PC-3 (cell line): ENCODE measurements around the gene DDX10. TPM values are rescaled to one million over a fixed set of nuclear protein-coding genes. Genes with fewer than 3 reads are reported as not detected.

Source experiments
- ATAC-seq: fragments of 200-7000 bp; cut with Tn5 transposase; 2 replicates; pipeline ENCODE4 v1.9.1; 2020; ENCODE audit warnings: mild to moderate bottlenecking, moderate library complexity
- BruUV-seq: library from RNA; stranded (reverse); fragments of 400-500 nt; replicated peaks from 2 replicates; lab custom pipeline; 2021; lab: Mats Ljungman, UMichigan
- CTCF ChIA-PET: fragments of 300-600 bp; sonication (Branson Sonifier 250); formaldehyde crosslinking; loops from one replicate; lab custom pipeline; 2022; ENCODE audit warnings: antibody characterized with exemption; lab: Charles Lee
- POLR2A ChIA-PET: fragments of 300-600 bp; sonication (Branson Sonifier 250); formaldehyde crosslinking; loops from one replicate; lab custom pipeline; 2022; ENCODE audit warnings: antibody characterized with exemption; ENCODE audit not compliant: unreplicated experiment; lab: Charles Lee
- DNase-seq: peaks from one replicate; pipeline ENCODE4 v3.0.0-alpha.2; 2015
- H2AFZ ChIP-seq: fragments of 300-600 bp; sonication (generic); 2 replicates; pipeline ENCODE4 v1.6.0; 2016; ENCODE audit warnings: antibody characterized with exemption, low read length
- H3F3A ChIP-seq: fragments of 300-600 bp; sonication (generic); one replicate; pipeline ENCODE4 v1.6.0; 2017; ENCODE audit warnings: antibody characterized with exemption, low read length, control low read depth, mild to moderate bottlenecking; ENCODE audit not compliant: unreplicated experiment
- H3K27ac ChIP-seq: fragments of 300-600 bp; sonication (generic); 2 replicates; pipeline ENCODE4 v1.5.1; 2016; ENCODE audit warnings: mild to moderate bottlenecking, low read length
- H3K27me3 ChIP-seq: fragments of 300-600 bp; sonication (generic); 2 replicates; pipeline ENCODE4 v1.6.1; 2016; ENCODE audit warnings: low read length, mixed read lengths
- H3K36me3 ChIP-seq: fragments of 300-600 bp; sonication (generic); 2 replicates; pipeline ENCODE4 v1.6.1; 2016; ENCODE audit warnings: low read depth, mixed run types, low read length, mixed read lengths
- H3K4me1 ChIP-seq: fragments of 300-600 bp; sonication (generic); 2 replicates; pipeline ENCODE4 v1.5.1; 2016; ENCODE audit warnings: low read length; ENCODE audit not compliant: insufficient read depth
- H3K4me2 ChIP-seq: fragments of 300-600 bp; sonication (generic); 2 replicates; pipeline ENCODE4 v1.6.0; 2016; ENCODE audit warnings: low read length
- H3K4me3 ChIP-seq: fragments of 300-600 bp; sonication (generic); 2 replicates; pipeline ENCODE4 v1.5.1; 2016; ENCODE audit warnings: mild to moderate bottlenecking, low read length, mixed read lengths
- H3K79me2 ChIP-seq: fragments of 300-600 bp; sonication (generic); 2 replicates; pipeline ENCODE4 v1.6.1; 2017; ENCODE audit warnings: low read length, mixed read lengths
- H3K9ac ChIP-seq: fragments of 300-600 bp; sonication (generic); 2 replicates; pipeline ENCODE4 v1.6.0; 2016; ENCODE audit warnings: mild to moderate bottlenecking, low read length
- H3K9me2 ChIP-seq: fragments of 300-600 bp; sonication (generic); replicated peaks from 2 replicates; pipeline ENCODE4 v1.6.1; 2016; ENCODE audit warnings: mixed run types, low read length, mixed read lengths
- H3K9me3 ChIP-seq: fragments of 300-600 bp; sonication (generic); 2 replicates; pipeline ENCODE4 v1.6.1; 2016; ENCODE audit warnings: low read length, mixed read lengths
- H4K20me1 ChIP-seq: fragments of 300-600 bp; sonication (generic); 2 replicates; pipeline ENCODE4 v1.6.1; 2016; ENCODE audit warnings: low read length, mixed read lengths
- CTCF ChIP-seq: fragments of 300-600 bp; sonication (generic); conservative IDR thresholded peaks from 2 replicates; pipeline ENCODE4 v1.5.1; 2017; ENCODE audit warnings: antibody characterized with exemption, low read depth, mild to moderate bottlenecking, low read length
- EZH2 ChIP-seq: fragments of 300-600 bp; sonication (generic); IDR thresholded peaks from one replicate; pipeline ENCODE4 v1.6.1; 2017; ENCODE audit warnings: antibody characterized with exemption, mild to moderate bottlenecking, low read length; ENCODE audit not compliant: unreplicated experiment
- EZH2phosphoT487 ChIP-seq: fragments of 300-600 bp; sonication (generic); IDR thresholded peaks from 2 replicates; pipeline ENCODE4 v1.6.1; 2018; ENCODE audit warnings: mild to moderate bottlenecking, antibody characterized with exemption, low read length, borderline replicate concordance
- intact Hi-C: fragments of 100-400 bp; cut with micrococcal nuclease; formaldehyde crosslinking; loops from 2 replicates; pipeline ENCODE4 v1.9.0; 2023
- total RNA-seq: library from RNA; depleted of rRNA; stranded (reverse); fragments of >200 nt; gene quantifications from 2 replicates; pipeline ENCODE4 v1.2.3, GENCODE V29; 2014

DDX10 gene
- total RNA-seq, 1 experiment from 2014 or later, result 55.2 TPM

DNA sequence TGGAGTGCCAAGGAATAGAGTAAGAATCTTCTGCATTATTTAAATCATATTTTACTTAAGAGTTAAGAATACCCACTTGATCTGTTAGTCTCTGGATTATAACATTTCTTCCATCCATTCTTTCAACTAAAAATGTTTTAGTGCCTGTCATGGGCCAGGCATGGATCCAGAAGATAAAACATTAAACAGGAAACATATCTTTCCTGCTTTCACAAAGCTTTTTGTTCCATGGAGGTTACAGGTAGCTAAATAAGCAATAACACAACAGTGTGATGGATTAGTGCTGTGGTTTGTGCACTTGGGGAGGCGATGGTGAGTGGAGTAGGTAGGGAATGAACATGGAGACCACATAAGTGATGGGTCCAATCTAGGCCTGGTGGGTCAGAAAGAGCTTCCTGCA is 258.5 kb downstream of the DDX10 start:
- no peak for TF ChIP-seq EZH2
- no TSS peak for BruUV-seq
- Histone ChIP-seq H3K4me2 (no peak overlapping the region), H3K4me3 (no peak overlapping the region), H3K27ac (no peak overlapping the region), H3K9me3 (no peaks in the 10 kb centered on the region), H2AFZ (no peak overlapping the region), H3K9me2 (no peaks in the 10 kb centered on the region), H3K27me3 (no peaks in the 10 kb centered on the region), H3K36me3 (no peaks in the 10 kb centered on the region; the same call in 1 of the 2 replicates), H3F3A (peaks cover 2% of the 10 kb centered on the region), H4K20me1 (no peaks in the 10 kb centered on the region), H3K79me2 (no peaks in the 10 kb centered on the region), H3K9ac (no peak overlapping the region), H3K4me1 (peaks cover 7% of the 10 kb centered on the region)
- no peak for ATAC-seq
- POLR2A ChIA-PET, result no interaction called here
- intact Hi-C loops, result no loop called here
- CTCF ChIA-PET, result no interaction called here
- no peak for DNase-seq

DNA sequence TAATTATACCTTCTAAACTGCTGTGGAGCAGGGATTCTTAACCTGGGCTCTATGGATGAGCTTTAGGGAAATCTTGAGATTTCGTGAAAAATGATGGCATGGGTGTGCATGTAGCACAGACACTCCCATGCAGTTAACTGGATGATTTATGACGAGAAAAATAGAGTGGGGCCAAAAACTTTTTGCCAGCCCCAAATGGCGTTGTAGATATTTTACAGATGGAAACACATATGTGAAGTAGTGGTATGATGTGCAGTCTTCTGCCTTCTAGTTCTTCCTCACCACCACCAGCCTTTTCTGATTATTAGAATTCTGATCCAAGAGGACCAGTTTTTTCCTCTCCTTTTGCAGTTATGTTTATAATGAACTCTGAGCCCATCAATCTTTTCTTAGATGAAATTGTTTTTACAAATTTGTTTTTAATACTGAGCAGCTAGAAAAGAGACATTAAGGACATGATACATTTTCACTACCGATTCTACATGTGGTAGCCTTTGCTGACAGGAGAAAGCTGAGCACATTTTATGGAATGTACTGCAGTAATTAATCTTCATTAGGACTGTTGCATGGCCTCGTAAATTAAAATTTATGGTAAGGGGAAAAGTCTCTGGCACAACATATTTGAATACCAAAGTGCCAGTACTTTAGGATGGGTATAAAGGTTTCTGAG is 261.4 kb downstream of the DDX10 start:
- no peak overlapping the region for H3K9ac ChIP-seq
- ATAC-seq (no peak), DNase-seq (no peak)
- H3K4me3 ChIP-seq, result no peak overlapping the region
- TF ChIP-seq EZH2 (no peak), EZH2phosphoT487 (no peak), CTCF (no peak)
- peaks cover 4% of the 10 kb centered on the region for H3F3A ChIP-seq
- H3K36me3 ChIP-seq, result no peaks in the 10 kb centered on the region; the same call in 1 of the 2 replicates
- ChIA-PET CTCF (no interaction called here), POLR2A (interaction anchor here (0.6 to 0.7 kb wide), 2 partner anchors 25 to 30 kb away, joined by 5 to 6 read pairs; no protein-coding TSS in a partner anchor)
- H3K27me3 ChIP-seq, result no peaks in the 10 kb centered on the region
- H3K79me2 ChIP-seq, result peaks cover 9% of the 10 kb centered on the region
- no peak overlapping the region for H3K4me2 ChIP-seq
- no peaks in the 10 kb centered on the region for H4K20me1 ChIP-seq
- BruUV-seq, result no TSS peak
- no peaks in the 10 kb centered on the region for H3K9me2 ChIP-seq
- no peak overlapping the region for H3K27ac ChIP-seq
- H3K4me1 ChIP-seq, result peaks cover 34% of the 10 kb centered on the region
- intact Hi-C loops, result no loop called here
- H2AFZ ChIP-seq, result no peak overlapping the region
- H3K9me3 ChIP-seq, result no peaks in the 10 kb centered on the region

- Histone ChIP-seq H3K4me1 (peaks cover 41% of the 10 kb centered on the region), H3K27me3 (no peaks in the 10 kb centered on the region), H3K27ac (no peak overlapping the region), H3K4me3 (no peak overlapping the region), H3K9me3 (no peaks in the 10 kb centered on the region), H3K9me2 (no peaks in the 10 kb centered on the region), H3K36me3 (no peaks in the 10 kb centered on the region), H4K20me1 (no peaks in the 10 kb centered on the region), H2AFZ (no peak overlapping the region), H3K79me2 (peaks cover 9% of the 10 kb centered on the region), H3K4me2 (no peak overlapping the region), H3F3A (peaks cover 4% of the 10 kb centered on the region), H3K9ac (no peak overlapping the region)
- ChIA-PET POLR2A (interaction anchor here (0.6 kb wide), 1 partner anchor 31 kb away, joined by 5 read pairs; no protein-coding TSS in a partner anchor), CTCF (no interaction called here)
- no TSS peak for BruUV-seq
- intact Hi-C loops, result no loop called here
- ATAC-seq (no peak), DNase-seq (no peak)
- no peak for TF ChIP-seq CTCF
- TF ChIP-seq EZH2phosphoT487, result no peak
- TF ChIP-seq EZH2, result no peak
These were observed 262.1 kb downstream of the DDX10 start for GRCh38 chr11:108926841-108927577.
